A549 (cell line): Measurements from ENCODE around the gene ITGB3. TPM values are rescaled to one million over a fixed set of nuclear protein-coding genes. Genes with fewer than 3 reads are reported as not detected.

ENCODE experiments used
- ATAC-seq, 2 experiments: fragments of 200-7000 bp in 1 of 2; fragments of >200 bp in 1 of 2; cut with Nextera tagmentation in 1 of 2; cut with Tn5 transposase in 1 of 2; 3 replicates each; pipeline versions ENCODE4 v1.8.0 to v1.9.1; 2018 to 2020; ENCODE audit warnings: mild to moderate bottlenecking in 1 of 2, moderate library complexity in 1 of 2
- CTCF ChIA-PET: fragments of 300-600 bp; sonication (Branson Sonifier 250); formaldehyde crosslinking; extraction: SDS; loops from one replicate; lab custom pipeline; 2021; ENCODE audit warnings: antibody characterized with exemption, inconsistent platforms; lab: Yijun Ruan, JAX
- POLR2A ChIA-PET: fragments of 350-600 bp; formaldehyde crosslinking; extraction: SDS; loops from one replicate; lab custom pipeline; 2021; ENCODE audit warnings: antibody characterized with exemption, inconsistent platforms; lab: Yijun Ruan, JAX
- DNase-seq, 2 experiments: peaks; one replicate each; pipeline versions ENCODE4 v3.0.0 to v3.0.0-alpha.2; 2011 to 2016; ENCODE audit warnings: low read depth in 1 of 2, low spot score in 1 of 2
- FAIRE-seq: peaks from 2 replicates; lab custom pipeline; 2011; peaks lifted over from hg19 to GRCh38; lab: Jason Lieb, UNC
- H3K27ac ChIP-seq, 2 experiments: fragments of >200 bp; sonication (Bioruptor Twin); formaldehyde crosslinking; 3 replicates each; pipeline ENCODE4 v1.5.1; 2016 to 2017
- H3K4me1 ChIP-seq: fragments of >200 bp; sonication (Bioruptor Twin); formaldehyde crosslinking; 3 replicates; pipeline ENCODE4 v1.6.1; 2016
- H3K4me2 ChIP-seq: fragments of >200 bp; sonication (Bioruptor Twin); formaldehyde crosslinking; 3 replicates; pipeline ENCODE4 v1.6.1; 2016
- H3K4me3 ChIP-seq: fragments of >200 bp; sonication (Bioruptor Twin); formaldehyde crosslinking; 3 replicates; pipeline ENCODE4 v1.5.1; 2016
- H3K9me3 ChIP-seq: fragments of >200 bp; sonication (Bioruptor Twin); formaldehyde crosslinking; 3 replicates; pipeline ENCODE4 v1.6.1; 2016
- CHD4 ChIP-seq: fragments of 200-600 bp; sonication (generic); IDR thresholded peaks from 2 replicates; pipeline ENCODE4 v1.6.1; 2016; ENCODE audit warnings: antibody characterized with exemption, mild to moderate bottlenecking, borderline replicate concordance
- CTCF ChIP-seq: fragments of >200 bp; sonication (Bioruptor Twin); formaldehyde crosslinking; IDR thresholded peaks from 3 replicates; pipeline ENCODE4 v1.5.1; 2016
- FOSL2 ChIP-seq, 2 experiments: fragments of 450-650 bp in 1 of 2; fragments of >200 bp in 1 of 2; sonication (Bioruptor Twin) in 1 of 2; formaldehyde crosslinking; IDR thresholded peaks; 2 replicates each; pipeline versions ENCODE4 v1.5.0 to v1.6.1; 2016 to 2020; ENCODE audit warnings: mild to moderate bottlenecking in 1 of 2, moderate library complexity in 1 of 2
- HMGXB4 ChIP-seq: fragments of 250-450 bp; sonication (Bioruptor Pico); IDR thresholded peaks from 2 replicates; pipeline ENCODE4 v1.5.0; 2021; ENCODE audit warnings: mild to moderate bottlenecking, moderate library complexity, borderline replicate concordance
- MAFK ChIP-seq: fragments of 450-650 bp; IDR thresholded peaks from 2 replicates; pipeline ENCODE4 v1.6.1; 2014; ENCODE audit not compliant: partially characterized antibody
- NPAS2 ChIP-seq: fragments of 250-450 bp; sonication (Bioruptor Pico); IDR thresholded peaks from 2 replicates; pipeline ENCODE4 v1.8.0; 2022; ENCODE audit warnings: mild to moderate bottlenecking, moderate library complexity, borderline replicate concordance
- PBX3 ChIP-seq: IDR thresholded peaks from 2 replicates; pipeline ENCODE4 v1.6.1; 2012
- REST ChIP-seq: fragments of 200-600 bp; sonication (generic); IDR thresholded peaks from 2 replicates; pipeline ENCODE4 v1.6.1; 2016; ENCODE audit warnings: antibody characterized with exemption, mild to moderate bottlenecking, moderate library complexity
- RFX5 ChIP-seq: fragments of 450-650 bp; IDR thresholded peaks from 2 replicates; pipeline ENCODE4 v1.7.1; 2014; ENCODE audit warnings: antibody characterized with exemption, mild to moderate bottlenecking, moderate library complexity
- ZC3H11A ChIP-seq: fragments of 450-650 bp; IDR thresholded peaks from 2 replicates; pipeline ENCODE4 v1.6.1; 2014; ENCODE audit warnings: antibody characterized with exemption, mild to moderate bottlenecking
- WGBS: methylation state at CpG from one replicate; pipeline ENCODE4 v1.1.6; 2017; ENCODE audit errors: missing lambda C conversion rate; 5-methylcytosine and 5-hydroxymethylcytosine counted together
- polyA plus RNA-seq, 4 experiments: library from polyadenylated mRNA; depleted of rRNA in 3 of 4; stranded (reverse); fragments of >200 nt; fragmentation: RNase III in 1 of 4; extraction: RNeasy Plus Mini Kit Qiagen cat#74134 plus additional on column Dnase treatment in 1 of 4; gene quantifications; 2 replicates in 3 of 4; 3 replicates in 1 of 4; pipeline ENCODE4 v1.2.3, GENCODE V29; 2011 to 2017

ITGB3 gene
- polyA plus RNA-seq, 2 of the 4 experiments (the other 2 are of a cell fraction): 0.34 to 5.0 TPM

GRCh38 chr17:47210779-47211178 is 42.8 kb upstream of the ITGB3 start (continued):
- no peak for TF ChIP-seq PBX3
- no peak for TF ChIP-seq RFX5

GRCh38 chr17:47212458-47212857 is 41.2 kb upstream of the ITGB3 start:
- no peak for FAIRE-seq

More at GRCh38 chr17:47212458-47212857, 41.2 kb upstream of the ITGB3 start:
- ChIA-PET POLR2A (no interaction called here), CTCF (interaction anchor here (1.0 to 1.4 kb wide), 2 partner anchors 17 to 103 kb away, joined by 3 read pairs; no protein-coding TSS in a partner anchor)
- ATAC-seq: no peak
- Histone ChIP-seq H3K4me3 (no peak overlapping the region), H3K27ac (no peak overlapping the region), H3K9me3 (no peaks in the 10 kb centered on the region), H3K4me2 (no peak overlapping the region), H3K4me1 (no peaks in the 10 kb centered on the region)
- WGBS: 51% methylated on average over 2 of the region's 2 CpGs
- DNase-seq: no peak
- TF ChIP-seq CHD4: no peak
- no peak for TF ChIP-seq CTCF
- TF ChIP-seq HMGXB4 (CRISPR knock-in tag): no peak
- TF ChIP-seq REST: no peak
- no peak for TF ChIP-seq NPAS2 (CRISPR knock-in tag)
- TF ChIP-seq MAFK: peak; percentile 89
- no peak for TF ChIP-seq ZC3H11A
- no peak for TF ChIP-seq FOSL2 (IDR thresholded peaks at IDR 0.05)
- no peak for TF ChIP-seq FOSL2 (CRISPR knock-in tag; IDR thresholded peaks at IDR 0.05)
